ENCODE data around the gene NAV3.

The NAV3 gene

GRCh38 chr12:78062786-78063185, 232.1 kb downstream of the NAV3 start:
- Histone ChIP-seq H3K27me3 (ENCODE audit: insufficient read depth, poor library complexity, severe bottlenecking) (no peaks in the 10 kb centered on the region), H3K27ac (replicated peaks) (no peak overlapping the region), H3K4me3 (replicated peaks; ENCODE audit: insufficient read depth, low read length) (no peak overlapping the region)
- TF ChIP-seq POLR2AphosphoS5 (IDR thresholded peaks at IDR 0.05; ENCODE audit: low read depth) (no peak), SPI1 (IDR thresholded peaks at IDR 0.05; ENCODE audit: borderline replicate concordance, low read depth) (no peak), CTCF (IDR thresholded peaks at IDR 0.05; ENCODE audit: insufficient read depth, low read length) (no peak), GABPA (IDR thresholded peaks at IDR 0.05; ENCODE audit: low read depth) (no peak), REST (IDR thresholded peaks at IDR 0.05; ENCODE audit: insufficient replicate concordance, low read depth) (no peak)
- peak in 1 of 2 experiments; percentile 4 for DNase-seq (ENCODE audit: low read depth in 1 of 2, low spot score in 1 of 2)

- Histone ChIP-seq H3K27ac (replicated peaks) (no peak overlapping the region), H3K27me3 (ENCODE audit: insufficient read depth, poor library complexity, severe bottlenecking) (no peaks in the 10 kb centered on the region), H3K4me3 (replicated peaks; ENCODE audit: insufficient read depth, low read length) (no peak overlapping the region)
- no peak for DNase-seq (ENCODE audit: low read depth in 1 of 2, low spot score in 1 of 2)
- no peak for TF ChIP-seq GABPA (IDR thresholded peaks at IDR 0.05; ENCODE audit: low read depth)
- no peak for TF ChIP-seq SPI1 (IDR thresholded peaks at IDR 0.05; ENCODE audit: borderline replicate concordance, low read depth)
- TF ChIP-seq POLR2AphosphoS5 (IDR thresholded peaks at IDR 0.05; ENCODE audit: low read depth) = no peak
- no peak for TF ChIP-seq CTCF (IDR thresholded peaks at IDR 0.05; ENCODE audit: insufficient read depth, low read length)
- TF ChIP-seq REST (IDR thresholded peaks at IDR 0.05; ENCODE audit: insufficient replicate concordance, low read depth) = no peak
Measured at GRCh38 chr12:78081590-78082314, 251.1 kb downstream of the NAV3 start.

GRCh38 chr12:78085542-78086182, 255.0 kb downstream of the NAV3 start:
- no peak overlapping the region for H3K4me3 ChIP-seq (replicated peaks; ENCODE audit: insufficient read depth, low read length)
- TF ChIP-seq SPI1 (IDR thresholded peaks at IDR 0.05; ENCODE audit: borderline replicate concordance, low read depth) (no peak), POLR2AphosphoS5 (IDR thresholded peaks at IDR 0.05; ENCODE audit: low read depth) (no peak), GABPA (IDR thresholded peaks at IDR 0.05; ENCODE audit: low read depth) (no peak), REST (IDR thresholded peaks at IDR 0.05; ENCODE audit: insufficient replicate concordance, low read depth) (no peak), CTCF (IDR thresholded peaks at IDR 0.05; ENCODE audit: insufficient read depth, low read length) (no peak)
- H3K27ac ChIP-seq (replicated peaks) = no peak overlapping the region
- no peaks in the 10 kb centered on the region for H3K27me3 ChIP-seq (ENCODE audit: insufficient read depth, poor library complexity, severe bottlenecking)
- peak in 1 of 2 experiments; percentile 4 for DNase-seq (ENCODE audit: low read depth in 1 of 2, low spot score in 1 of 2)

Measured in HL-60 (cell line).